ENCODE measurements around the gene PPP2R1B.
"Not testable (repeated sequence)": the region's sequence is repeated elsewhere in the genome, so short reads cannot be mapped to it uniquely, and the experiment has no call there.

Gene PPP2R1B

DNA sequence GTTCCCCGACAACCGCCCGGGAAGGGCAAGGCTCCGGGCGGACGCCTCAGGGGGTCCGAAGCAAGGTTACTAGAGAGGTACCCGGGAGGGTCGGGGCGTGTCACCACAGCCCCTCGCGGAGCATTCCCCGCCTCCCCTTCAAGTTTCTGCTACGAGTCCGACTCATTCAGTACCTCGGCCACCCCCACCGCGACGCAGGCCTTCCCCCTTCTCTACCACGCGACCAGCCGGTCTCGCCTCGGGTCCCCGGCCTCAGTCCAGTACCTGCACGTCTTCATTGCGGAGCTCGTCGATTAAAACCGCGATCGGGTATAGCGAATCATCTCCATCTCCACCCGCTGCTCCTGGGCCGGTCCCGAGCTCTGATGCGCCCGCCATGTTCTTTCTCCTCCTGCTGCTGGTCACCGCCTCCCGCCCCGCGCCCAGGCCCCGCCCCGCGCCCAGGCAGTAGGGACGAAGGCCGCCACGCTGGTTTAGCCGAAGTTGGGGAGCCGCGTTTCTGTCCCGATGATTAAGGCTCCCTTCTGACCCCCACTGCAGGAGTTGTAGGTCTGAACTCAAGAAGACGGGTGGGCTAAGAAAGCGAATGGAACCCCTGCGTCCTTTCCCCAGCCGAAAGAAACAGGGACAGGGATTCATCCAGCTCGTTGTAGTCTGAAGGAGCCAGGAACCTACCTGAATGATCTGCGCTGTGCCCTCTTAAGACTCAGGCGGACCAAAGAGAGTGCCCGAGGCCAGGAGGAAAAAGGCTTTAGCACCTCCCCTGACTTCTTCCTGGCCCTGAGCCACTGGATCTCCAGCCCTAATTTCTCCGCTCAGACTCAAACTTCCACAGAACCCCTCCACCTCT, at the start of gene PPP2R1B:
TSS of gene PPP2R1B (minus strand) at position 406 of the 850 bp plus-strand sequence. CDS start at position 378, 28 bp downstream.
- peak; percentile 78 for DNase-seq

DNA sequence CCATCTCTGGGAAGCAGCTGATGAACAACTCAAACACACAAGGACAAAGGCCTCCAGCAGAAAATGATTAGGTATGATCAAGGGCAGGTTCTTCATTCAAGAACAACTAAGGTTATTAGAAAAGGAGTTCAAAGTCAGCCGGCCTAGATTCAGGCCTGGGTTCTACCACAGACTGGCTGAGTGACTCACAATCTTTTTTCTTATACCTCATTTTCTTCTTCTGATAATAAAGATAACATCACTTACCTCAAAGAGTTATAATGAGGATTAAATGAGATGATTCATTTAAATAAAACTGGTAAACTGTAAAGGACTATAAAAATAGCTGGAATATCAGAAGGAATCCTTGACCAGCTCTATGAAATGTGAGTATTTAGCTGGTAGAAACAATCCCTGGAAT, 49.3 kb upstream of the PPP2R1B start:
- no peak for DNase-seq

DNA sequence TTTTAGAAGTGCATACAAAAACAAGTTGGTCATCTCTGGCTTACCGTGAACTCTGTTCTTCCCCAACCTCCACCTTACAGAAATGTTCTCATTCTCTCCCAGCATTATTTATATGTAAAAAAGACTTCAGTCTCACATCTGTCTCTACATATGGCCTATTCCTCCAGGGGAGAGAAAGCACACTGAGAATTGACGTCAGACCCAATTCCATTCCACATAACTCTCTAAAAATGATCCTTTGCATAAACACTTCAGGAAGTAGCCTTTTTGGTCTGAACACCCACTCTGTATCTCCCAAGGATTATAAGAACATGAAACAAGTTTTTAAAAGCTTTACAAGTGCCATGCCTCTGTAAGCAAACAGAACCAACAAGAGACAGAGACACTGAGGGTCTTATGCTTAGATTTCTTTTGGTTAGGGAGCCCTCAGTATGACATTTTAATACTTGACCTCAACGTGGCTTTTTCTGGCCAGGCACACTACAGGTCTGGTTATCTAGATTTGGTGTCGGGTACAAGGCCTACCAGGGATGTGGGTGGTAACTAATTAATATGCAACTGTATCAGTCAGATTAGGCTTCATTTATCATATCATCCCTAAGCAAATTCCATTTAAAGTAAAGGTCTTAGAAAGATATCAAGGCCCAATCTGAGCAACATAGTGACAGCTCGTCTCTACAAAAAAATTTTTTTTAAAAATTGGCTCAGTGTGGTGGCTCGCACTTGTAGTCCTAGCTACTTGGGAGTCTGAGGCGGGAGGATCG, 48.5 kb upstream of the PPP2R1B start:
- no peak for DNase-seq

DNA sequence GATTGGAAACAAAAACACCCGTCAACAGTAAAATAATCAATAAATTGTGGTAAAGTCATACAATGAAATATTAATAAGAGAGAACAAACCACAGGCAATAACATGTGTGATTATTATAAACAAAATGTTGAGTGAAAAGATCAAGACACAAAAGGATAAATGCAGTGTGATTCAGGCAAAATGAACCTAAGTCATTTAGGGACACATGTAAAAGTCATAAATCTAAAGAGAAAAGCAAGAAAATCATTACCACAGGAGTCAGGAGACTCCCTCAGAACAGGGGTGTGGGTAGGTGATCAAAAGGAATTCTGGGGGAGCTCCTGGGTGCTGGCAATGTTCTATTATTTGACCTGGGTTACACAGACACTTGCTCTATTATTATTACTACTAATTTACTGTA, 47.9 kb upstream of the PPP2R1B start:
- no peak for DNase-seq

DNA sequence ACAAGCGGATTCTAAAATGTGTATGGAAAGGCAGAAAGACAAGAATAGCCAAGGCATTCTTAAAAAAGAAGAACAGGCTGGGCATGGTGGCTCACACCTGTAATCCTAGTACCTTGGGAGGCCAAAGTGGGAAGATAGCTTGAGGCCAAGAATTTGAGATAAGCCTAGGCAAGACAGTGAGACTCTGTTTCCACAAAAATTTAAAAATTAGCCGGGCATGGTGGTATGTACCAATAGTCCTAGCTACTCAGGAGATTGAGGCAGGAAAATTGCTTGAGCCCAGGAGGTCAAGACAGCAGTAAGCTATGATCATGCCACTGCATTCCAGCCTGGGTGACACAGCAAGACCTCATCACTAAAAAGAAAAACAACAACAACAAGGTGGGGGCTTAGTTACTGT, 46.0 kb upstream of the PPP2R1B start:
- no peak for DNase-seq

DNA sequence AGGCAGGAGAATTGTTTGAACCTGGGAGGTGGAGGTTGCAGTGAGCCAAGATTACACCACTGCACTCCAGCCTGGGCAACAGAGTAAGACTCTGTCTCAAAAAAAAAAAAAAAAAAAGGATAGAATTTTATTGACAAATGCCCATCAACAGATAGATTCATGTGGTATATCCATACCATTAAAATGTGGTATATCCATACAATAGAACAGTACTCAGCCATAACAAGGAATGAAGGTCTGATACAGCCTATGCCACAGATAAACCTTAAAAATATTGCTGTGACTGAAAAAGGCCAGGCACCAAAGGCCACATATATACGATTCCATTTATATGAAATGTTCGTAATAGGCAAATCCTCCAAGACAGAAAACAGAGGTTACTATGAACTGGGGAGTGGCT, 45.3 kb upstream of the PPP2R1B start:
- no peak for DNase-seq

DNA sequence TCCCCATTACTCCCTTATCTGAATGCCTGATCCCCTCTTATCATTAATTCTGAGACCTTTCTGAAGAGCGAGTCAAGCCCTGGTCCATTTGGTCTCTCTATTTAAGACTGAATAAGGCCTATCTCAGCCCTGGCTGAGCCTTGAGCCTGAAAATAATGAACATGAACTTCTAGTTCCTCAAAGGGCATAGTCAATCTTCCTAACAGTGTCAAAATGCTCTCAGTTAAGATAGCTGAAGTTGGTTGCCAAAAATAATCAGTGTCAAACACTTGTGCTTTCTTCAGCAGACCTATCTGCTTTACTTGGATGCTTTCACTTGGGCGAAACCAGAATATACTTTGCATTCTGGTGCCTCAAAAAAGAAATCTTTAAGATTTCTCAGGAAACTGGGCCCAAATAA, 42.6 kb upstream of the PPP2R1B start:
- DNase-seq: no peak

DNA sequence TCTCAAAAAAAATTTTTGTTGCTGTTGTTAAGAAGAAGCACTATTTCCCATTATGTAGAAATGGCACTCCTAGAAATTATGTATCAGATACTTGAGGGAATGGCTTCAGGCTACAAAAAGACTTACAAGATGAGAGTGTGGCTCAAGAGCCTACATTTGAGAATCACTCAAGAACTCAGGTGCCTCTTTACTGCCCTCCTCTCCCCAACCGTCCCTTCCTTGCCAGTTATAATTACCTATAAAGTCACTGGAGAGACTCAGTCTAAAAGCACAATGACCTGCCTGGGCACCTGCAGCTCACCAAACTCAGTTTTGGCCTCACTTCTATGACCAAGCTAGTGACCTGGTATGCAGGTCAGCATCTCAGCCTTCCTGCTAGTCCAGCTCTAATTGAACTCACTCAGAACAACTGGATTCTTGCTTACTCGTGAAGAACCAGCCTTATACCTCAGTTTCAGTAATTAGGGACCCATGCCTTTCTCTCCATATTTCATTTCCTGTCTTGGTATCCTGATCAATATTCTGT, 41.9 kb upstream of the PPP2R1B start:
- no peak for DNase-seq

DNA sequence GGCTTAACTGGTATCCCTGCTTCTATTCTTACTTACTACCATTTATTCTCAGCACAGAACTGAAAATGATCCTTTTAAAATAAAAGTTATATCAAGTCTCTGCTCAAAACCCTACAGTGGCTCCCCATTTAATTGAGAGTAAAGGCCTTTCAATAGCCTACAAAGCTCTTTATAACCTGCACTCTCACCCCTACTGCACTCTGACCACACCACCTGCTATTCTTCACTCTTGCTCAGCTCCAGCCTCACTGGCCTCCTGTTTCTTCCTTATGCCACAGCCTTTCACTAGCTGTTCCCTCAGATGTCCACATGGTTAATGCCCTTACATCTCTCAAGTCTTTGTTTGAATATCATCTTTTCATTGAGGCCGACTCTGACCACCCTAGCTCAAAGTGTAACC, 40.9 kb upstream of the PPP2R1B start:
- DNase-seq: no peak

DNA sequence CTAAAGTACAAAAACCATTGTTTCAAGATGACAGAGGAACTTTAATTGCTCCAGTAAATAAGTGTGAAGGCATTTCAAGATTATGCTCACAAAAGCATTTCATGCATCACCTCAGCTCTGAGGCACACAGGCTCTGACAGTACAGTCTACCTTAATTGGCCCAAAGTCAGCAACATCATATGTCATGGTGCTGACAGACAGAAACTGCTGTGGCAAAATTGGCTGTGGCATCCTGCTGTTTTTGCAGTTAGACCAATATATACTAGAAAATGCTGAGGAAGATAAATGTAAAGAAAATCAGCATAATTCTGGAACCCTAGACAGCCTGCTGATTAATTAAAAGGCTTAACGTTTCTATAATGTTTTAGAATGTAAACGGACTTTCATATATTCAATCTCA, 34.9 kb upstream of the PPP2R1B start:
- no peak for DNase-seq

DNA sequence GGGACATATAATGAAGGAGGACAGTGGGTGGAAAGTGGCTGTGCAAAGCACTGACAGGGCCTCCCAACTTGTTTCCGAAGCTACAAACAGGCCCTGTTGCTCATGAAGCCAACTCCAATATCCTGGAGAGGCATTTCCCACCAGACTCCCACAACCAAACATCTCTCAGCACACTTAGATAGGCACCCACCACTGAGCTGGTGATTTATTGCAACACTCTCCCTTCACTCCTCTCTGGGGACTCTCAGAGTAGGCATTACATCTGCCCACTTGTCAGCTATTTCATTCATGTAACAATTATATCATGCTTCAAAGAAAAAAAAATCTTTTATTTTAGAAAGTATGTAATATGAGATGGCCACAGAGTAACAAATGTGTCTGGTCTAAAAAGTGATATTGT, 32.1 kb upstream of the PPP2R1B start:
- DNase-seq: no peak

DNA sequence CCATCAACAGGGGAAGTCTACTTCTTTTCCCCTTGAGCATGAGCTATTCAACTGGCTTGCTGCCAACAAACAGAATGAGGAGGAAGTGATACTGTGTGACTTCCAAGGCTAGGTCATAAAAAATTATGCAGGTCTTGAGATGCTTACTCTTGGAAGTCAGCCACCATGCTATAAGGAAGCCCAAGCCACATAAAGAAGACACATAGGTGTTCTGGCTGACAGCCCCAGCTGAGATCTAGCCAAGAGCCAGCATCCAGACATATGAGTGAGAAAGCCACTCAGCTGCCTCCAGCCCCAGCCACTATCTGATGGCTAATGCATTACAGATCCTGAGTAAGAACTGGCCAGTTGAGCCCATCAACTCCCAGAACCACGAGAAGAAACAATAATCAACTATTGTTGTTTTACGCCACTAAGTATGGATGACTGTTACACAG, 31.0 kb upstream of the PPP2R1B start:
- peak; percentile 43 for DNase-seq

DNA sequence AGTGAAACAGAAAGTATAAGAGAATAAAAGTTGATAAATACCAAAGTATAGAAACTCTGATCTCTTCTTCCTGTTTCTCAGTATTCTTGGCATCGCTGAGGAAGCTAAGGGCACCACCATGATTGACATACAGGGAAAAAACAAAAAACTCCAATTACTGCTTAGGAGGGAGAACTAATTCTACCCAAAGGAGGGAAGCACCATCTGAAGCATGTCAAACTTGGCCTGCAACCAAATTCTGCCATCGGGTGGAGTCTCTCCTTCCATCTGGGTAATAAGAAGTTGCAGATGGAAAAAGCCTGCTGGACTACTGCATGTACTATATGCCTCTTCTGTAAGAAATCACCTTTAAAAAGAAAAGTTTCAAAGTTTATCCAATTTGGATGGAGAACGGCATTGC, 30.5 kb upstream of the PPP2R1B start:
- DNase-seq: no peak

DNA sequence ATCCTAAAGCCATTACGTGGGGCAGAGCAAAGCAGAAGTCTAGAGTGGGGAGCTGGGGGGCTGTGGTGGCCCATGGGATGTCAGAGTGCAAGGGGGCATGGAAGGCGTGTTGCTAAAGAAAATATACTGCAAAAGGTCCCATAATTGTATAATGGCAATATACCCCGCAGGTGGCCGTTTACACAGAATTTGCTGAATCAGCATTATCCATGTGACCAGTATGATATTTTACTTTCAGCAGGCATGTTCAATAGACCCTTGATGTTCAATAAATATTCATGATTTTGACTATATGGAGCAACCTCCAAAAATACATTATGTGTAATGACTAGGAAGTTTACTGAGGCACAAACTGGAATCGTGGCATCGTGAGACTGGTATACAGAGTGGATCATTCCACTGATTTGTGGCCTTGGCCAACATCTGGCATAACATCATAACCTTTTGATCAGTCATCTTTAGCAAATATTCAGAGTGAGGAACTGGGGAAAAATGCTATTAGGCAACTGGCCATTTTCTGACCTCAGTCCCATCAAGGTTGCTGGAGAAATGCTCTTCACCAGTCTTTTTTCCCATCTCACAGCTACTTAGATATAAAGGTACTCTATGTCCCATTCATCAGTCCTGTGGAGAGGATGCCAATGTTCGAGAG, 29.3 kb upstream of the PPP2R1B start:
- no peak for DNase-seq

DNA sequence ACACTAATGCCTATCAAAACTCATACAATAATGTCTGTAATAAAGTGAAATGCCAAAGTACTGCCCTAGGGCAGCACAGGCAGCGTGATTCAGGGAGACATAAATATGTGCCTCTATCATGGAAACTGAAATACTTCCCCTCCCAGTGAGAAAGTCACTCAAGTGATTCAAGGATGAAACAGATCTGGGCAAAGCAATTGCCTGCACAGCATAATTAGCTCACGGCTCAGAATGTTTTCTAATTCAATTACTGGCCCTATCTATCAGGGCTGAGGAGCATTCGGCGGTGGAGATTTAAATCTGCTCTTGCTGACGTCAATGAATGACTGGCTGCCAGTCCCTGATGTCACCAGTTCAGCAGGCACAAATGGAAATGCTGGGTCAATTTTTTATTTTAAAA, 27.7 kb upstream of the PPP2R1B start:
- peak; percentile 12 for DNase-seq

DNA sequence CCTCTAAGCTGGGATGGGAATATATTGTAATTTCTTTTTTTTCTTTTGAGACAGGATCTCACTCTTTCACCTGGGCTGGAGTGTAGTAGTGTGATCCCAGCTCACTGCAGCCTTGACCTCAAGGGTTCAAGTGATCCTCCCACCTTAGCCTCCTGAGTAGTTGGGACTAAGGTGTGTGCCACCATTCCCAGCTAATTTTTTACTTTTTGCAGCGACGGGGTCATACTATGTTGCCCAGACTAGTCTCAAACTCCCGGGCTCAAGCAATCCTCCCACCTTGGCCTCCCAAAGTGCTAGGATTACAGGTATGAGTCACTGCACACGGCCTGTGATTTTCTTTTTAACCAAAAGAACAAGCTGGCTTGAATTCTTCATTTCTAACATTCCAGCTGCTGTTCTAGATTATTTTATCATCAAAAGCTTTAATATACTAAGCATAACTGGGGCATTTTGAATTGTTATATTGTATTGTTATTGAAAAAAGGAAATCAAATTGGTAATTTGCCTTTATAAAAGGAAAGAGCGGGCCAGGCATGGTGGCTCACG, 26.8 kb upstream of the PPP2R1B start:
- no peak for DNase-seq

DNA sequence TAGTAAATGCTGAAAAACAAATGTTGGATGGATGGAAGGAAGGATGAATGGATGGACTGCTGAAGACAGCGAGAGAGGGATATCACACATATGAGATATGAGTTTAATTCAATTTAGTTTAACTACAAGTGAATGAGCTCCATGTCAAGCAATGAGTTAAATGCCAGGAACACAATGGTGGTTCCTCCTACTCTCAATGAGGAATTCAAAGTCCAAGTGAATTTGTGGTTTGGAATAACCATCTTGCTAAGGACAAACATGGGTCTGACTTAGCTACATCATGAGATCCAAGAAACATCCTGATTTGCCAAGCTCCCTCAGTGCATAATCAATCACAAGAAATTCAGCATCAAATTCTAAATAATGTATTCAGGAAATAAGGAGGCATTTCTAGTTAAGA, 26.1 kb upstream of the PPP2R1B start:
- DNase-seq: no peak

DNA sequence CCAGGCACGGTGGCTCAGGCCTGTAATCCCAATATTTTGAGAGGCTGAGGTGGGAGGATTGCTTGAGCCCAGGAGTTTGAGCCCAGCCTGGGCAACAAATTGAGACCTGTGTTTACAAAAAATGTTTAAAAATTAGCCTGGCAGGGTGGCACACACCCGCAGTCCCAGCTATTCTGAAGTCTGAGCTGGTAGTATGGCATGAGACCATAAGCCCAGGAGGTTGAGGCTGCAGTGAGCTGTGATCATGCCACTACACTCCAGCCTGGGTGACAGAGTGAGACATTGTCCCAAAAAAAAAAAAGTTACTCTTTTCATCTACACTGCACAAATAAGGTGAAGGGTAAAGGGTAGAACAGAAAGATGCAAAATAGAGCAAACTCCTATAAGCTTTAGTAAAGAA, 22.3 kb upstream of the PPP2R1B start:
- no peak for DNase-seq

DNA sequence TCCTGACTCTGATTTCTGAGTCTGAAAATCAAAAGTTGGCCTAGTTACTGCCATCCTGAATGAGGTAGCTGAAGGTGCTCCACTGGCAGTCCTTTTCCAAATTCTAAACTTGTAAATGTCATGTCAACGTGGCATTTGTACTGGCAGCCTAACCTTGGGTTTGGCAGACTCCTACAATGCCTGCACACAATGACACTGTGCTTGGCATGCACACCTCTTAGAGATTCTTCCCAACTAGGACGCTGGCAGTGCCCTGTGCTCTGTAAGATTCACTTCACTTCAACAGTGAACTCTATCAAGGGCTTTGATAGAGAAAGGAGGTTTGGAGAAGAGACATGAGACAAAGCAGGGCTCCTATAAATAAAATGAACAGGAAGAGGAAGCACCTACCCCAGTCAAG, 21.9 kb upstream of the PPP2R1B start:
- DNase-seq: no peak

DNA sequence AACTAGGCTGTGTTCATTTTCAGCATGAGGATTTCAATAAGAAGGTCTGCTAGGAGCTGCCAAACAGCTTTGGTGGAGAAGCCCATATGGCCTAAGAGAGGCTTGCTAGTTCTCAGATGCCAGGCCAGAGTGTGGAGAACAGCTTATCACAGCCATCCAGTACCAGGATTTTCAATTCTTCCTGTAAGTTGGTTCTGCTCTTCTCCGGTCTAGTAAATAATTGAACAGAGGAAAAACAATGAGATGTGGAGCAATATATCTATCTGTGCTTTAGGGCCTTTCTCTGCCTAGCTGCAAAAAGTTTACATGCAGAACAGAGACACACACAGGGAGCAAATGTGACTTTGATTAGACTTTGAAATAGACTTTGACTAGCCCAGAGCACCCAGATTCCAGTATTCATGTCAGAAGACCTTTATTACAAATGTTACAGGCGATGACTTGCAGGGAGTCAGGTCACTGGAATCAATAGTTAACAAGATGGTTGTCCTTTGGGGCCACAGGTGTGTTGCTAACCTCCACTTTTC, 19.8 kb upstream of the PPP2R1B start:
- no peak for DNase-seq

DNA sequence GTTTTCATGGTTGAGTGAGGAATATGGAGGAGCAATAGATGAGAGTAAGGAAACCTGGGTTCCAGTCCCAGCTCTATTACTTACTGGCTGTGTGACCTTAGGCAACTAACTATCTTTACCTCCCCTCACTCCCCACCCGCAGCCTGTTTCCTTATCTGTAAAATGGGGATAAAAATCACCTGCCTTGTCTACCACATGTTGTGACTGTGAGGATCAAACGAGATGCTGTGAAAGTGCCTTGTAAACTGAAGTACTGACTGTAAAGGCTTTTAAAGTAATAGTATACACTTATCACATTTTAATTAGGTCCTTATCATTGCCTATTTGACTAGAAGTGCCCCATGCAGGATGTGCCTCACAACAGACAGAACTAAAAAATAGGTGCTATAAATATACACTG, 18.9 kb upstream of the PPP2R1B start:
- DNase-seq: no peak

DNA sequence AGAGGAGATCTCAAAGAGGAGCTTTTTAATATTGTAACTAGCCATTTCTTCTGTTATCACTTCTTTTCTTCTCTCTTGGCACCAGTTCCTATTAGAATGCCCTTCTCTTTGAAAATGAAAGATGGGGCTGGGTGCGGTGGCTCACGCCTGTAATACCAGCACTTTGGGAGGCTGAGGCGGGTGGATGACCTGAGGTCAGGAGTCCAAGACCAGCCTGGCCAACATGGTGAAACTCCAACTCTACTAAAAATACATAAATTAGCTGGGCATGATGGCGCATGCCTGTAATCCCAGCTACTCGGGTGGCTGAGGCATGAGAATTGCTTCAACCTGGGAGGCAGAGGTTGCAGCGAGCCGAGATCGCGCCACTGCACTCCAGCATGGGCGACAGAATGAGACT, 18.1 kb upstream of the PPP2R1B start:
- DNase-seq: not testable (repeated sequence)

Data from NCI-H226 (cell line).